Transverse colon (tissue), 4 donors: Measurements from ENCODE around the gene KATNA1. TPM values are rescaled to one million over a fixed set of nuclear protein-coding genes. Genes with fewer than 3 reads are reported as not detected.

Source experiments
- DNase-seq: peaks from one replicate; pipeline ENCODE4 v3.0.0-alpha.2; 2019
- H3K27ac ChIP-seq, 4 donors: fragments of 200-600 bp; sonication (generic); 2 replicates each; pipeline ENCODE4 v1.5.1; 2016 to 2018; ENCODE audit warnings: inconsistent platforms in 4 of 4
- H3K27me3 ChIP-seq: fragments of 200-600 bp; sonication (generic); 2 replicates; pipeline ENCODE4 v1.5.1; 2017; ENCODE audit warnings: inconsistent platforms
- H3K36me3 ChIP-seq, 4 donors: fragments of 200-600 bp; sonication (generic); 2 replicates each; pipeline ENCODE4 v1.5.1; 2017 to 2019; ENCODE audit warnings: inconsistent platforms in 4 of 4
- H3K4me1 ChIP-seq, 4 donors: fragments of 200-600 bp; sonication (generic); 2 replicates each; pipeline ENCODE4 v1.5.1; 2017 to 2020; ENCODE audit warnings: inconsistent platforms in 4 of 4
- H3K4me3 ChIP-seq, 4 donors: fragments of 200-600 bp; sonication (generic); 1 replicate in 1 of 4; 2 replicates in 3 of 4; pipeline versions ENCODE4 v1.5.1 to v1.6.1; 2017 to 2019; ENCODE audit warnings: inconsistent platforms in 4 of 4
- H3K9me3 ChIP-seq, 2 donors: fragments of 200-600 bp; sonication (generic); 2 replicates each; pipeline ENCODE4 v1.5.1; 2017 to 2019; ENCODE audit warnings: inconsistent platforms in 2 of 2
- CTCF ChIP-seq, 5 experiments: fragments of 200-600 bp in 3 of 5; fragments of 450-650 bp in 2 of 5; sonication (generic) in 3 of 5; IDR thresholded peaks; 1 replicate in 2 of 5; 2 replicates in 3 of 5; pipeline ENCODE4 v1.5.1; 2016 to 2017; ENCODE audit warnings: antibody characterized with exemption in 5 of 5, inconsistent platforms in 3 of 5, mild to moderate bottlenecking in 2 of 5, moderate library complexity in 1 of 5
- EP300 ChIP-seq: sonication (generic); formaldehyde crosslinking; IDR thresholded peaks from one replicate; pipeline ENCODE4 v1.6.1; 2017; ENCODE audit warnings: antibody characterized with exemption, low read depth
- POLR2A ChIP-seq: fragments of 450-650 bp; IDR thresholded peaks from one replicate; pipeline ENCODE4 v1.6.1; 2016; ENCODE audit warnings: antibody characterized with exemption, mild to moderate bottlenecking, moderate library complexity
- POLR2AphosphoS5 ChIP-seq, 3 donors: sonication (generic); formaldehyde crosslinking; IDR thresholded peaks; one replicate each; pipeline ENCODE4 v1.6.1; 2016; ENCODE audit warnings: antibody characterized with exemption in 3 of 3
- WGBS, 2 donors: methylation state at CpG; one replicate each; pipeline ENCODE4 v1.1.5; 2018; ENCODE audit warnings: low coverage in 1 of 2; 5-methylcytosine and 5-hydroxymethylcytosine counted together
- in situ Hi-C, 4 donors: fragments of 200-750 bp; cut with MboI; loops; one replicate each; pipeline versions ENCODE4 v1.15.0 to v1.15.1; 2017; ENCODE audit warnings: low sequenced_read_pairs in 3 of 4, low pct_ligation_motif_present in 1 of 4, low pct_unique_long_range_greater_than_20kb in 1 of 4
- intact Hi-C: fragments of 100-400 bp; cut with DNase I; formaldehyde crosslinking; loops from one replicate; pipeline ENCODE4 v1.15.1; 2023; ENCODE audit warnings: low total_unique reads
- total RNA-seq, 4 donors: library from RNA; depleted of rRNA; stranded (reverse); fragments of >200 nt; gene quantifications; one replicate each; pipeline ENCODE4 v1.1.0, GENCODE V29; 2016

The KATNA1 gene
- total RNA-seq, 4 donors from 2014 or later: 2.4 to 16.5 (median 12.2) TPM

GRCh38 chr6:149646599-149646998 lies 1.9 kb downstream of the KATNA1 start:
- intact Hi-C loops (no loop called here), in situ Hi-C loops (no loop called here)
- no peak overlapping the region for H3K27ac ChIP-seq
- 63 to 83% methylated on average over 3 of the region's 3 CpGs for WGBS, 2 donors
- H3K9me3 ChIP-seq: no peaks in the 10 kb centered on the region
- DNase-seq: no peak
- H3K4me1 ChIP-seq: peaks cover 5 to 21% (median 11%) of the 10 kb centered on the region in 4 donors
- H3K27me3 ChIP-seq: no peaks in the 10 kb centered on the region
- H3K4me3 ChIP-seq: no peak overlapping the region
- TF ChIP-seq POLR2AphosphoS5 (IDR thresholded peaks at IDR 0.05): no peak
- TF ChIP-seq CTCF (IDR thresholded peaks at IDR 0.05): no peak
- no peak for TF ChIP-seq POLR2A
- TF ChIP-seq EP300: no peak
- H3K36me3 ChIP-seq: no peaks in the 10 kb centered on the region

GRCh38 chr6:149642829-149643580 lies 5.5 kb downstream of the KATNA1 start:
- no peaks in the 10 kb centered on the region for H3K9me3 ChIP-seq
- in situ Hi-C loops: no loop called here
- no peak for DNase-seq
- H3K4me3 ChIP-seq: no peak overlapping the region
- 93% methylated on average over 1 of the region's 1 CpG; no CpG with 5 or more reads in 1 of the 2 donors for WGBS, 2 donors
- no peak for TF ChIP-seq POLR2AphosphoS5 (IDR thresholded peaks at IDR 0.05)
- no peak for TF ChIP-seq CTCF (IDR thresholded peaks at IDR 0.05)
- no peak for TF ChIP-seq EP300
- TF ChIP-seq POLR2A: no peak
- H3K27me3 ChIP-seq: no peaks in the 10 kb centered on the region
- intact Hi-C loops: no loop called here
- no peaks in the 10 kb centered on the region for H3K36me3 ChIP-seq
- H3K27ac ChIP-seq: no peak overlapping the region
- H3K4me1 ChIP-seq: peaks cover 5 to 21% (median 9%) of the 10 kb centered on the region in 4 donors

GRCh38 chr6:149636124-149636523 lies 12.4 kb downstream of the KATNA1 start:
- intact Hi-C loops (no loop called here), in situ Hi-C loops (no loop called here)
- 56 to 63% methylated on average over 2 of the region's 2 CpGs for WGBS, 2 donors
- no peak for DNase-seq
- Histone ChIP-seq H3K36me3 (peaks cover 0 to 15% (median 3%) of the 10 kb centered on the region in 4 donors), H3K4me3 (no peak overlapping the region), H3K9me3 (no peaks in the 10 kb centered on the region), H3K27me3 (no peaks in the 10 kb centered on the region), H3K27ac (no peak overlapping the region), H3K4me1 (no peaks in the 10 kb centered on the region)
- TF ChIP-seq EP300: no peak
- TF ChIP-seq POLR2AphosphoS5 (IDR thresholded peaks at IDR 0.05): no peak
- no peak for TF ChIP-seq CTCF (IDR thresholded peaks at IDR 0.05)

GRCh38 chr6:149634315-149634714 lies 14.2 kb downstream of the KATNA1 start:
- Histone ChIP-seq H3K4me1 (no peaks in the 10 kb centered on the region), H3K9me3 (no peaks in the 10 kb centered on the region), H3K4me3 (no peak overlapping the region), H3K27me3 (no peaks in the 10 kb centered on the region), H3K27ac (no peak overlapping the region), H3K36me3 (peaks cover 0 to 15% (median 3%) of the 10 kb centered on the region in 4 donors)
- DNase-seq: no peak
- intact Hi-C loops: no loop called here
- 97 to 100% methylated on average over 1 of the region's 1 CpG for WGBS, 2 donors
- in situ Hi-C loops: no loop called here
- TF ChIP-seq POLR2A: no peak
- no peak for TF ChIP-seq EP300
- TF ChIP-seq POLR2AphosphoS5 (IDR thresholded peaks at IDR 0.05): no peak
- no peak for TF ChIP-seq CTCF (IDR thresholded peaks at IDR 0.05)
